Right lobe of liver (tissue), 6 donors: Measurements from ENCODE around the gene ARHGAP12. TPM values are rescaled to one million over a fixed set of nuclear protein-coding genes. Genes with fewer than 3 reads are reported as not detected.

Experiments used
- ATAC-seq, 4 donors: fragments of 200-7000 bp; cut with Tn5 transposase; one replicate each; pipeline ENCODE4 v1.9.1; 2020; ENCODE audit warnings: mild to moderate bottlenecking in 4 of 4, moderate library complexity in 4 of 4
- DNase-seq, 3 donors: peaks; one replicate each; pipeline ENCODE4 v3.0.0-alpha.2; 2020
- H3K27ac ChIP-seq, 3 donors: fragments of 200-600 bp; one replicate each; pipeline ENCODE4 v1.8.0; 2022
- H3K27me3 ChIP-seq, 2 donors: fragments of 200-600 bp; one replicate each; pipeline ENCODE4 v1.8.0; 2022
- H3K36me3 ChIP-seq, 4 donors: fragments of 200-600 bp; sonication (generic) in 1 of 4; one replicate each; pipeline versions ENCODE4 v1.5.1 to v1.8.0; 2017 to 2022; ENCODE audit warnings: control low read depth in 1 of 4
- H3K4me1 ChIP-seq, 4 donors: fragments of 200-600 bp; sonication (generic) in 1 of 4; one replicate each; pipeline versions ENCODE4 v1.5.1 to v1.8.0; 2017 to 2022; ENCODE audit warnings: control low read depth in 1 of 4
- H3K4me3 ChIP-seq, 3 donors: fragments of 200-600 bp; one replicate each; pipeline ENCODE4 v1.8.0; 2022
- H3K9me3 ChIP-seq, 4 donors: fragments of 200-600 bp; sonication (generic) in 1 of 4; one replicate each; pipeline versions ENCODE4 v1.5.1 to v1.8.0; 2017 to 2022; ENCODE audit warnings: control low read depth in 1 of 4
- POLR2A ChIP-seq: fragments of 450-650 bp; IDR thresholded peaks from one replicate; pipeline ENCODE4 v1.6.1; 2017; ENCODE audit warnings: antibody characterized with exemption, mild to moderate bottlenecking
- WGBS: methylation state at CpG from one replicate; pipeline ENCODE4 v1.1.6; 2018; ENCODE audit warnings: low coverage, low lambda C conversion rate; ENCODE audit not compliant: insufficient coverage; ENCODE audit errors: missing lambda C conversion rate; 5-methylcytosine and 5-hydroxymethylcytosine counted together
- intact Hi-C, 2 donors: fragments of 100-400 bp; cut with DNase I; formaldehyde crosslinking; loops; one replicate each; pipeline versions ENCODE4 v1.11.2 to v1.14.1; 2022
- total RNA-seq, 6 experiments: library from RNA; depleted of rRNA in 2 of 6; stranded (reverse); fragments of >200 nt in 2 of 6; fragmentation: NEBNext Ultra II Directional in 3 of 6; extraction: Animal tissue kit (Norgen Biotek cat#: 25700) in 3 of 6; gene quantifications; one replicate each; pipeline versions ENCODE4 v1.1.0 to v1.2.4, GENCODE V29; 2016 to 2023
- TF ChIP-seq, protein P1 (sequence below), 4 donors: fragments of 200-600 bp in 3 of 4; fragments of 450-650 bp in 1 of 4; IDR thresholded peaks; one replicate each; pipeline versions ENCODE4 v1.5.1 to v1.8.0; 2016 to 2022; ENCODE audit warnings: antibody characterized with exemption in 4 of 4, mild to moderate bottlenecking in 2 of 4
- donor health status: DM: no; HTN: yes; CAD: no.
- donor health status: DM: no; HTN: no; CAD: no.
- donor health status: DM: no; HTN: no; CAD: no.
- donor health status: DM: no; HTN: yes; CAD: no.
- donor health status: DM: no; HTN: yes; CAD: no.

ARHGAP12 gene
- total RNA-seq, 6 experiments from 2014 or later: 12.1 to 24.8 (median 17.6) TPM

DNA sequence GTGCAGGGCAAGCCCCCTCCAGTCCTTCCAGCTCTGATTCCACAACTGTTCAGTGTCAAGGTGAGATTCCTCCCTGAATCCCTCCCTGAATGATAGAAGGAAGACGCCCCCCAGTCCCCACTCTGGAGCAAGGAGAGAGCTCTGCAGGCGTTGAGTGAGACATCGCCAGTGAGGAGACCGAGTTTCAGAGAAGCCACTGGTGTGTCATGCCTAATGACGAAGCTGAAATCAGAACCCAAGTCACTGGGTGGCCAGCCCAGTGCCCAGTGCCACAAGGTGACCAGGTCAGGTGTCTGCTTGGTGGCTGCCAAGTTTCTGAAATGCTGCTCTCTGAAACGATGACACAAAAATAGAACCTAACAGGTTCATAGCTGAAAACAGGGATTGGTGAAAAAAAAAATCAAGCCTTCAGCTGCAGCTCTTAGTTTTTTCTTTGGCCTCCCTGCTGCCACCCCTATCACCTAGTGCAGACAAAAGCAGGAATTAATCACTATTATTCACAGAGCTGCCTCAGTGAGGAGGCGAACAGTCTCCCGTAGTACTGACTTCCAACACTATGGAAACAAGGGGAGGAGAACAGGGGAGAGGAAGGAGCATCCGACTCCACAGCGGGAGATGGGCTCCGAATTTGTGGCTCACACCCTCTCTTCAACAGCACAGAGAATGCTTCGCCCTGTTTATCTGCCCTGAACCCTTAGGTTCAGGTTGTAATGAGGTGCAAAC is 153.5 kb downstream of the ARHGAP12 start:
- no peaks in the 10 kb centered on the region for H3K27me3 ChIP-seq
- ATAC-seq: peak in 2 of 4 donors; percentile 30 to 43
- no peaks in the 10 kb centered on the region for H3K9me3 ChIP-seq
- DNase-seq: no peak
- TF ChIP-seq POLR2A: no peak
- TF ChIP-seq, protein P1, sequence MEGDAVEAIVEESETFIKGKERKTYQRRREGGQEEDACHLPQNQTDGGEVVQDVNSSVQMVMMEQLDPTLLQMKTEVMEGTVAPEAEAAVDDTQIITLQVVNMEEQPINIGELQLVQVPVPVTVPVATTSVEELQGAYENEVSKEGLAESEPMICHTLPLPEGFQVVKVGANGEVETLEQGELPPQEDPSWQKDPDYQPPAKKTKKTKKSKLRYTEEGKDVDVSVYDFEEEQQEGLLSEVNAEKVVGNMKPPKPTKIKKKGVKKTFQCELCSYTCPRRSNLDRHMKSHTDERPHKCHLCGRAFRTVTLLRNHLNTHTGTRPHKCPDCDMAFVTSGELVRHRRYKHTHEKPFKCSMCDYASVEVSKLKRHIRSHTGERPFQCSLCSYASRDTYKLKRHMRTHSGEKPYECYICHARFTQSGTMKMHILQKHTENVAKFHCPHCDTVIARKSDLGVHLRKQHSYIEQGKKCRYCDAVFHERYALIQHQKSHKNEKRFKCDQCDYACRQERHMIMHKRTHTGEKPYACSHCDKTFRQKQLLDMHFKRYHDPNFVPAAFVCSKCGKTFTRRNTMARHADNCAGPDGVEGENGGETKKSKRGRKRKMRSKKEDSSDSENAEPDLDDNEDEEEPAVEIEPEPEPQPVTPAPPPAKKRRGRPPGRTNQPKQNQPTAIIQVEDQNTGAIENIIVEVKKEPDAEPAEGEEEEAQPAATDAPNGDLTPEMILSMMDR (IDR thresholded peaks at IDR 0.05): no peak
- WGBS: 76% methylated on average over 11 of the region's 12 CpGs
- H3K4me3 ChIP-seq: no peak overlapping the region
- H3K36me3 ChIP-seq: no peaks in the 10 kb centered on the region
- no peaks in the 10 kb centered on the region for H3K4me1 ChIP-seq
- no peak overlapping the region for H3K27ac ChIP-seq
- intact Hi-C loops: loop anchor here in 1 of 2 donors (5.0 kb wide), 1 partner anchor 68 kb away; no protein-coding TSS in a partner anchor

DNA sequence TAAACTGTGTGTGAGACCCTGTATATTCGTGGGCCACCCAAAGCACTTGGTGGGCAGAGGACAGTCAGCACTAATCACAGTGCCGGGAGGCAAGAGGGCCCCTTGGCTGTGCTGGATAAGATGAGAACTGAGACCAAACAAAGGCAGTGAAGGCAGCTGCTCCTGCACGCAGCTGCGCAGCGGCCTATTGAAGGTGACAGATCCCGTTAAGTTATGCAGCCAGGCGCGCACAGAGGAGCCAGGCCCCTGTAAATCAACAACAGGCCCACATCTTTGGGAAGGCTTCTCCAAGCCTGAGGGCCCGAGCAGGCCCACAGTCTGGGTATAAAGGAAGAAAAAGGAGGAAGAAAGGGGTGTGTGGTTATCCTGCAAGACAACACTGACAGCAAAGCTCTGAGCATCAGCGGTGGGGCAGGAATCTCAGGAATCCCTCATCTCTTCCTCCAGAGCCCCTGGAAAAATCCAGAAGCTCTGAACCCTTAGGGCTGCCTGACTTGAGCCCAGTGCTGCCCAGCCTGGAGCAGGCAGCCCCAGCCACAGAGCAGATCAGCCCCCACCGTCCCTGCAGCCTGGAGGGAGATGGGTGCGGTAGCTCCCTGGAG is 154.2 kb downstream of the ARHGAP12 start:
- Histone ChIP-seq H3K9me3 (no peaks in the 10 kb centered on the region), H3K27me3 (no peaks in the 10 kb centered on the region), H3K4me1 (no peaks in the 10 kb centered on the region), H3K27ac (no peak overlapping the region), H3K36me3 (no peaks in the 10 kb centered on the region), H3K4me3 (no peak overlapping the region)
- ATAC-seq (no peak), DNase-seq (no peak)
- TF ChIP-seq, protein P1 (IDR thresholded peaks at IDR 0.05): no peak
- no peak for TF ChIP-seq POLR2A
- 87% methylated on average over 6 of the region's 12 CpGs for WGBS
- intact Hi-C loops: loop anchor here in 1 of 2 donors (5.0 kb wide), 1 partner anchor 67 kb away; no protein-coding TSS in a partner anchor

DNA sequence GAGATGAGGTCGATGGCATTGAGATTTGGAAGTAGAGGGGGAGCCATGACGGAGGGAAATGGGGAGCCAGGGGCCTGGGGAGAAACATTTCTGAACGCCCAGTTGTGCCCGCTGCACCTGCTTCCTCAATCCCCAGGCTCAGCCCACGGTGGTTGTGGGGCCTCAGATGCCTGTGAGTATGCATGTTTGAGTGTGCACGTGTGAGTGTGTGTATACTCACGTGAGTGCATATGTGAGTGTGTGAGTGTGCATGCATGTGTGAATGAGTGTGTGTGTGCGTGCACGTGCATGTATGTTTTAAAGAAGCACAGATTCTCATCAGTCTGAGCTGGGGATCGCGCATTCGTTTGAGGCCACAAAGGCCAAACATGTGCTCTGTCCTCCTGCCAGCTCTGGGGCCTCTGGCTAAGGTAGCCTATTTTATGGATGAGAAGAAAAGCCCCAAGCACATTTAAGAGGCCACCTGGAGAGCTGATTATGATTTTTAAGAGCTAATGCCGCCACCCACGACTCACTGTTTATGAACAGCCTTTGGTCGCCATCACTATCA is 154.8 kb downstream of the ARHGAP12 start:
- WGBS: 89% methylated on average over 8 of the region's 15 CpGs
- intact Hi-C loops: loop anchor here in 1 of 2 donors (5.0 kb wide), 1 partner anchor 67 kb away; no protein-coding TSS in a partner anchor
- TF ChIP-seq POLR2A: no peak
- TF ChIP-seq, protein P1 (IDR thresholded peaks at IDR 0.05): no peak
- Histone ChIP-seq H3K9me3 (no peaks in the 10 kb centered on the region), H3K27ac (no peak overlapping the region), H3K36me3 (no peaks in the 10 kb centered on the region), H3K4me3 (no peak overlapping the region), H3K27me3 (no peaks in the 10 kb centered on the region), H3K4me1 (no peaks in the 10 kb centered on the region)
- DNase-seq: no peak
- ATAC-seq: no peak

DNA sequence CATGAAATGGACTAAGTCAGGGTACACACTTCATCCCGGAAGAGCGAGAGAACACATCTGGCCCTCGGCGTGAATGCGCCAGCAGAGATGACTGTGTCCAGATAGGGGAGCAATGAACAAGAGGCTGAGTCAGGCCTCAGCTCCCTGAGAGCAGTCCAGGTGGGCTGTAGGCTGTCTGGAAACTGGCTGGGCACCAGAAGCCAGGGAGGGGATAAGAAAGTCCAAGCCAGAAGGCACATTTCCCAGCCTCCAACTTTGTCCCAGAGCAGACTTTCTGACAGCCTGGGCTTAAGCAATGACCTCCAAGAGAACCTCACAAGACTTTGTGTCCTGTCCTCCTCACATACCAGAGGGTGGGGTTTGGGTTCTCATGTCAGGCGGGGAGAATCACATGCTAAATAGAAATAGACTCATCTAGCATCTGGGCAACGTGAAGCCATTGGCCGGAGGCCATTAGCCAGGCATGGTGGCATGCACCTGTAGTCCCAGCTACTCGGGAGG is 157.2 kb downstream of the ARHGAP12 start:
- no peaks in the 10 kb centered on the region for H3K9me3 ChIP-seq
- no peaks in the 10 kb centered on the region for H3K36me3 ChIP-seq
- TF ChIP-seq POLR2A: no peak
- TF ChIP-seq, protein P1 (IDR thresholded peaks at IDR 0.05): no peak
- H3K27me3 ChIP-seq: no peaks in the 10 kb centered on the region
- H3K4me3 ChIP-seq: no peak overlapping the region
- 83% methylated on average over 6 of the region's 9 CpGs for WGBS
- intact Hi-C loops: loop anchor here in 1 of 2 donors (5.0 kb wide), 1 partner anchor 64 kb away; no protein-coding TSS in a partner anchor
- no peak overlapping the region for H3K27ac ChIP-seq
- ATAC-seq (no peak), DNase-seq (no peak)
- H3K4me1 ChIP-seq: no peaks in the 10 kb centered on the region
